GM06990 (cell line): ENCODE measurements around the gene RASSF10.

Source experiments
- DNase-seq: peaks from one replicate; pipeline ENCODE4 v3.0.0-alpha.2; 2011; ENCODE audit not compliant: insufficient read length; ENCODE audit errors: extremely low read depth
- H3K27me3 ChIP-seq: replicated peaks from 2 replicates; pipeline ENCODE4 v1.6.0; 2011; ENCODE audit warnings: low read length; ENCODE audit not compliant: control insufficient read depth, insufficient read depth
- H3K36me3 ChIP-seq: 2 replicates; pipeline ENCODE4 v1.5.1; 2011; ENCODE audit warnings: low read length; ENCODE audit not compliant: control insufficient read depth, insufficient read depth
- H3K4me3 ChIP-seq: replicated peaks from 2 replicates; pipeline ENCODE4 v1.5.1; 2011; ENCODE audit warnings: low read depth, mild to moderate bottlenecking, control low read depth, low read length
- TF ChIP-seq, protein P1 (sequence below): IDR thresholded peaks from 2 replicates; pipeline ENCODE4 v1.5.1; 2011; ENCODE audit warnings: low read length, control low read depth, mild to moderate bottlenecking, inconsistent platforms; ENCODE audit not compliant: insufficient read depth, poor library complexity, severe bottlenecking

Gene RASSF10

GRCh38 chr11:12989428-12990161 is 19.5 kb upstream of the RASSF10 start:
- no peak overlapping the region for H3K4me3 ChIP-seq
- TF ChIP-seq, protein P1, sequence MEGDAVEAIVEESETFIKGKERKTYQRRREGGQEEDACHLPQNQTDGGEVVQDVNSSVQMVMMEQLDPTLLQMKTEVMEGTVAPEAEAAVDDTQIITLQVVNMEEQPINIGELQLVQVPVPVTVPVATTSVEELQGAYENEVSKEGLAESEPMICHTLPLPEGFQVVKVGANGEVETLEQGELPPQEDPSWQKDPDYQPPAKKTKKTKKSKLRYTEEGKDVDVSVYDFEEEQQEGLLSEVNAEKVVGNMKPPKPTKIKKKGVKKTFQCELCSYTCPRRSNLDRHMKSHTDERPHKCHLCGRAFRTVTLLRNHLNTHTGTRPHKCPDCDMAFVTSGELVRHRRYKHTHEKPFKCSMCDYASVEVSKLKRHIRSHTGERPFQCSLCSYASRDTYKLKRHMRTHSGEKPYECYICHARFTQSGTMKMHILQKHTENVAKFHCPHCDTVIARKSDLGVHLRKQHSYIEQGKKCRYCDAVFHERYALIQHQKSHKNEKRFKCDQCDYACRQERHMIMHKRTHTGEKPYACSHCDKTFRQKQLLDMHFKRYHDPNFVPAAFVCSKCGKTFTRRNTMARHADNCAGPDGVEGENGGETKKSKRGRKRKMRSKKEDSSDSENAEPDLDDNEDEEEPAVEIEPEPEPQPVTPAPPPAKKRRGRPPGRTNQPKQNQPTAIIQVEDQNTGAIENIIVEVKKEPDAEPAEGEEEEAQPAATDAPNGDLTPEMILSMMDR = no peak
- no peak for DNase-seq
- no peaks in the 10 kb centered on the region for H3K27me3 ChIP-seq
- no peaks in the 10 kb centered on the region for H3K36me3 ChIP-seq

DNA sequence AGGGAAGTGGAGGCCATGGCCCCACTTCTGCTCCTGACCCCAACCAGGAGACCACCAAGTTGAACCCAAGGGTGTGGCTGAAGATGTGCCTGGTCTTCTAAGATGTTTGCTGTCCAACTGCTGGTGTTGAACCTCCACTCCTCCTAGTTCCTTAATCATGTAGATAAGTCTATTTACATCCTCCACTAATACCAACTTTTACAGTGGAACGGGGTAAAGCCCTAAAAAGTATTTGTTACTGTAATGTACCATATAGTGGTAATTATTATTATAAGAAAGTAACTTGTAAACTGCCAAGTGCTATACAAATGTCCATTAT is 19.0 kb upstream of the RASSF10 start:
- Histone ChIP-seq H3K4me3 (no peak overlapping the region), H3K27me3 (no peaks in the 10 kb centered on the region), H3K36me3 (no peaks in the 10 kb centered on the region)
- no peak for DNase-seq
- TF ChIP-seq, protein P1 = no peak

- TF ChIP-seq, protein P1 = no peak
- no peak for DNase-seq
- H3K4me3 ChIP-seq = no peak overlapping the region
- H3K27me3 ChIP-seq = no peaks in the 10 kb centered on the region
- H3K36me3 ChIP-seq = no peaks in the 10 kb centered on the region
Observed at GRCh38 chr11:12991426-12991825, 17.7 kb upstream of the RASSF10 start.

- Histone ChIP-seq H3K36me3 (no peaks in the 10 kb centered on the region), H3K4me3 (no peak overlapping the region), H3K27me3 (no peaks in the 10 kb centered on the region)
- no peak for DNase-seq
- TF ChIP-seq, protein P1 = no peak
Observed at GRCh38 chr11:12993626-12994025, 15.5 kb upstream of the RASSF10 start.

DNA sequence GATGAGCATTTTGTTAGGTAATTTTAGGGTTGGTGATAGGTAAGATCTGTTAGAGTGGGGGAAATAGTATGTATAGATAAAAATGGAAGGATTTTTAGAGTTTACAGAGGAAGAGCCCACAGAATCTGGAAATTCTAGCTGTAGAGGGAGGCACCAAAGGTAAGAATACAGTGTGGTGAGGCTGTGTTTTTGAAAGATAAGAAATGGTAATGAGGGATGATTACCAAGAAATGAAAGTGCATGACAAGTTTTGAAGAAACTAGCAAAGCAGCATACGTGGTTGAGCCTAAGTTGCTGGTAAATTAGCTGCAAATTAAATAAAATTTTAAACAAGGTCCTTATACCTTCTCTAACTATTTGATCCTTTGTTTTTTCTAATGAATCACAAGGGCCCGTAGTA is 14.6 kb upstream of the RASSF10 start:
- no peaks in the 10 kb centered on the region for H3K27me3 ChIP-seq
- H3K4me3 ChIP-seq = no peak overlapping the region
- no peaks in the 10 kb centered on the region for H3K36me3 ChIP-seq
- TF ChIP-seq, protein P1 = no peak
- DNase-seq = no peak

DNA sequence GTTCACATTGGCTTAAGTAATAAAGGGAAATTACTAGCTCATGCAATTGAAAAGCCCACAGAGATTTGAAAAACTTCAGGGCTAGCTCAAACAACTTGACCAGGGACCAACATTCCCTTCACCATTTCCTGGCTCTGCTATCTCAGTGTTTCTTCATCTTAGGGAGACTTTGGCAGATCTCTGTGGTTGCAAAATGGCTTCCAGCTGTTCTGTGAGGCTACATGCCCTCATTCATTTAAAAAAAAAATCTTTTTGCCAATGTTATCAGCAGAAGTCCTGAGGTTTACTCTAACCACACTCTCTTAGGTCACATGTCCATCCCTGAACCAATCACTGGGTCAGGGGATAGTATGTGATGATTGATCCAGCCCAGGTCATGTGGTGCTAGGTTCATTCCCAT is 13.9 kb upstream of the RASSF10 start:
- TF ChIP-seq, protein P1 = no peak
- Histone ChIP-seq H3K27me3 (no peaks in the 10 kb centered on the region), H3K36me3 (no peaks in the 10 kb centered on the region)

More for the DNA sequence above, 13.9 kb upstream of the RASSF10 start:
- H3K4me3 ChIP-seq = no peak overlapping the region
- DNase-seq = no peak
